BLaER1 (cell line): Measurements from ENCODE around the gene PPFIA2.

Experiments
- H3K27ac ChIP-seq: shearing (Covaris generic); formaldehyde crosslinking; 2 replicates; pipeline ENCODE4 v1.8.1; 2022
- H3K27me3 ChIP-seq: shearing (Covaris generic); formaldehyde crosslinking; 2 replicates; pipeline ENCODE4 v1.8.1; 2022
- H3K36me3 ChIP-seq: shearing (Covaris generic); formaldehyde crosslinking; 2 replicates; pipeline ENCODE4 v1.8.1; 2022
- H3K4me1 ChIP-seq: shearing (Covaris generic); formaldehyde crosslinking; 2 replicates; pipeline ENCODE4 v1.8.1; 2022
- H3K4me2 ChIP-seq: shearing (Covaris generic); formaldehyde crosslinking; 2 replicates; pipeline ENCODE4 v1.8.1; 2022
- H3K4me3 ChIP-seq: shearing (Covaris generic); formaldehyde crosslinking; 2 replicates; pipeline ENCODE4 v1.8.1; 2022
- H3K9ac ChIP-seq: shearing (Covaris generic); formaldehyde crosslinking; 2 replicates; pipeline ENCODE4 v1.8.1; 2022
- H3K9me3 ChIP-seq: shearing (Covaris generic); formaldehyde crosslinking; 2 replicates; pipeline ENCODE4 v1.8.1; 2022
- H4K20me1 ChIP-seq: shearing (Covaris generic); formaldehyde crosslinking; 2 replicates; pipeline ENCODE4 v1.8.1; 2022
- Cebpa-rat ChIP-seq: shearing (Covaris generic); IDR thresholded peaks from 2 replicates; pipeline ENCODE4 v1.8.1; 2022

The PPFIA2 gene

GRCh38 chr12:81564237-81564636 lies 194.9 kb downstream of the PPFIA2 start:
- Histone ChIP-seq H4K20me1 (no peaks in the 10 kb centered on the region), H3K4me1 (no peaks in the 10 kb centered on the region), H3K27ac (no peak overlapping the region), H3K9me3 (no peaks in the 10 kb centered on the region), H3K27me3 (no peaks in the 10 kb centered on the region), H3K9ac (no peak overlapping the region), H3K4me2 (no peak overlapping the region), H3K4me3 (no peak overlapping the region), H3K36me3 (no peaks in the 10 kb centered on the region)
- TF ChIP-seq Cebpa-rat: no peak

- H3K4me3 ChIP-seq: no peak overlapping the region
- H3K9me3 ChIP-seq: no peaks in the 10 kb centered on the region
- no peaks in the 10 kb centered on the region for H3K36me3 ChIP-seq
- H3K4me1 ChIP-seq: no peaks in the 10 kb centered on the region
- H3K27me3 ChIP-seq: no peaks in the 10 kb centered on the region
- no peak overlapping the region for H3K27ac ChIP-seq
- no peak overlapping the region for H3K9ac ChIP-seq
- H4K20me1 ChIP-seq: no peaks in the 10 kb centered on the region
- no peak overlapping the region for H3K4me2 ChIP-seq
- TF ChIP-seq Cebpa-rat: no peak
Measured at GRCh38 chr12:81558031-81558430, 201.1 kb downstream of the PPFIA2 start.

- Histone ChIP-seq H3K4me1 (no peaks in the 10 kb centered on the region), H3K27ac (no peak overlapping the region), H3K4me3 (no peak overlapping the region), H4K20me1 (no peaks in the 10 kb centered on the region), H3K27me3 (no peaks in the 10 kb centered on the region), H3K36me3 (no peaks in the 10 kb centered on the region), H3K9ac (no peak overlapping the region), H3K4me2 (no peak overlapping the region), H3K9me3 (no peaks in the 10 kb centered on the region)
- no peak for TF ChIP-seq Cebpa-rat
Measured at GRCh38 chr12:81546811-81547210, 212.3 kb downstream of the PPFIA2 start.

GRCh38 chr12:81543621-81544139 lies 215.5 kb downstream of the PPFIA2 start:
- H3K4me1 ChIP-seq: no peaks in the 10 kb centered on the region
- no peak overlapping the region for H3K4me2 ChIP-seq
- no peak overlapping the region for H3K9ac ChIP-seq
- no peak overlapping the region for H3K27ac ChIP-seq
- no peaks in the 10 kb centered on the region for H3K27me3 ChIP-seq
- no peaks in the 10 kb centered on the region for H3K36me3 ChIP-seq
- no peak for TF ChIP-seq Cebpa-rat
- H3K9me3 ChIP-seq: no peaks in the 10 kb centered on the region
- no peaks in the 10 kb centered on the region for H4K20me1 ChIP-seq
- no peak overlapping the region for H3K4me3 ChIP-seq

GRCh38 chr12:81542065-81543010 lies 216.8 kb downstream of the PPFIA2 start:
- no peak for TF ChIP-seq Cebpa-rat
- Histone ChIP-seq H3K9ac (no peak overlapping the region), H3K27me3 (no peaks in the 10 kb centered on the region), H3K36me3 (no peaks in the 10 kb centered on the region), H3K4me1 (no peaks in the 10 kb centered on the region), H3K4me2 (no peak overlapping the region), H4K20me1 (no peaks in the 10 kb centered on the region), H3K9me3 (no peaks in the 10 kb centered on the region), H3K27ac (no peak overlapping the region), H3K4me3 (no peak overlapping the region)

GRCh38 chr12:81541121-81541520 lies 218.0 kb downstream of the PPFIA2 start:
- TF ChIP-seq Cebpa-rat: no peak

GRCh38 chr12:81539279-81539678 lies 219.9 kb downstream of the PPFIA2 start:
- Histone ChIP-seq H3K4me3 (no peak overlapping the region), H3K4me1 (no peaks in the 10 kb centered on the region), H3K27ac (no peak overlapping the region), H3K4me2 (no peak overlapping the region), H4K20me1 (no peaks in the 10 kb centered on the region), H3K9ac (no peak overlapping the region), H3K36me3 (no peaks in the 10 kb centered on the region), H3K27me3 (no peaks in the 10 kb centered on the region), H3K9me3 (no peaks in the 10 kb centered on the region)
- TF ChIP-seq Cebpa-rat: no peak

More at GRCh38 chr12:81541121-81541520, 218.0 kb downstream of the PPFIA2 start:
- no peaks in the 10 kb centered on the region for H3K4me1 ChIP-seq
- no peak overlapping the region for H3K4me2 ChIP-seq
- H4K20me1 ChIP-seq: no peaks in the 10 kb centered on the region
- H3K36me3 ChIP-seq: no peaks in the 10 kb centered on the region
- no peak overlapping the region for H3K27ac ChIP-seq
- no peaks in the 10 kb centered on the region for H3K9me3 ChIP-seq
- H3K4me3 ChIP-seq: no peak overlapping the region
- H3K9ac ChIP-seq: no peak overlapping the region
- no peaks in the 10 kb centered on the region for H3K27me3 ChIP-seq

GRCh38 chr12:81533054-81533453 lies 226.1 kb downstream of the PPFIA2 start:
- Histone ChIP-seq H3K36me3 (no peaks in the 10 kb centered on the region), H3K27me3 (no peaks in the 10 kb centered on the region), H3K9ac (no peak overlapping the region), H3K4me2 (no peak overlapping the region), H4K20me1 (no peaks in the 10 kb centered on the region), H3K4me1 (no peaks in the 10 kb centered on the region), H3K27ac (no peak overlapping the region), H3K4me3 (no peak overlapping the region), H3K9me3 (no peaks in the 10 kb centered on the region)
- TF ChIP-seq Cebpa-rat: no peak

GRCh38 chr12:81530352-81530751 lies 228.8 kb downstream of the PPFIA2 start:
- no peak overlapping the region for H3K4me3 ChIP-seq
- no peak overlapping the region for H3K9ac ChIP-seq
- TF ChIP-seq Cebpa-rat: no peak
- H3K36me3 ChIP-seq: no peaks in the 10 kb centered on the region
- H3K4me1 ChIP-seq: no peaks in the 10 kb centered on the region
- no peak overlapping the region for H3K27ac ChIP-seq
- H3K9me3 ChIP-seq: no peaks in the 10 kb centered on the region
- H3K27me3 ChIP-seq: no peaks in the 10 kb centered on the region
- H4K20me1 ChIP-seq: no peaks in the 10 kb centered on the region
- no peak overlapping the region for H3K4me2 ChIP-seq
